Endodermal cell (in vitro differentiated cells): Measurements from ENCODE around the gene STK25. TPM values are rescaled to one million over a fixed set of nuclear protein-coding genes. Genes with fewer than 3 reads are reported as not detected.

Experiments used
- DNase-seq: peaks from one replicate; pipeline ENCODE4 v3.0.0-alpha.2; 2017
- H3K27ac ChIP-seq: 2 replicates; pipeline ENCODE4 v1.5.1; 2013; ENCODE audit warnings: mild to moderate bottlenecking, low read depth, low read length, moderate library complexity
- H3K27me3 ChIP-seq: 2 replicates; pipeline ENCODE4 v1.6.1; 2013; ENCODE audit warnings: mild to moderate bottlenecking, low read length, moderate library complexity; ENCODE audit not compliant: insufficient read depth, control insufficient read depth, poor library complexity, severe bottlenecking
- H3K36me3 ChIP-seq: 2 replicates; pipeline ENCODE4 v1.7.0; 2013; ENCODE audit warnings: mild to moderate bottlenecking, low read length, moderate library complexity; ENCODE audit not compliant: control insufficient read depth, insufficient read depth
- H3K4me1 ChIP-seq: one replicate; pipeline ENCODE4 v1.7.0; 2013; ENCODE audit warnings: low read length; ENCODE audit not compliant: control insufficient read depth, insufficient read depth
- H3K4me3 ChIP-seq: 2 replicates; pipeline ENCODE4 v1.5.1; 2013; ENCODE audit warnings: mild to moderate bottlenecking, low read length, moderate library complexity
- H3K9ac ChIP-seq: 2 replicates; pipeline ENCODE4 v1.6.1; 2013; ENCODE audit warnings: mild to moderate bottlenecking, low read length, moderate library complexity; ENCODE audit not compliant: poor library complexity, severe bottlenecking; ENCODE audit errors: extremely low read depth
- H3K9me3 ChIP-seq: 2 replicates; pipeline ENCODE4 v1.6.1; 2013; ENCODE audit warnings: mild to moderate bottlenecking, low read length, moderate library complexity; ENCODE audit not compliant: control insufficient read depth
- H3K27ac Mint-ChIP-seq: 2 replicates; pipeline ENCODE4 v1.8.0; 2020; ENCODE audit warnings: mixed read lengths
- H3K27me3 Mint-ChIP-seq: 2 replicates; pipeline ENCODE4 v1.8.0; 2021; ENCODE audit warnings: mild to moderate bottlenecking, mixed read lengths; ENCODE audit not compliant: insufficient read depth
- H3K36me3 Mint-ChIP-seq: 2 replicates; pipeline ENCODE4 v1.8.0; 2020; ENCODE audit warnings: low read depth, mixed read lengths
- H3K4me1 Mint-ChIP-seq: 2 replicates; pipeline ENCODE4 v1.8.0; 2020; ENCODE audit warnings: mixed read lengths
- H3K4me3 Mint-ChIP-seq: 2 replicates; pipeline ENCODE4 v1.8.0; 2020; ENCODE audit warnings: mild to moderate bottlenecking, moderate library complexity, mixed read lengths
- H3K9me3 Mint-ChIP-seq: 2 replicates; pipeline ENCODE4 v1.8.0; 2020; ENCODE audit warnings: mild to moderate bottlenecking, mixed read lengths
- CTCF ChIP-seq: fragments of 200-600 bp; sonication (generic); conservative IDR thresholded peaks from 2 replicates; pipeline ENCODE4 v1.5.0; 2021; ENCODE audit warnings: antibody characterized with exemption, mild to moderate bottlenecking
- WGBS, 2 experiments: methylation state at CpG; one replicate each; pipeline versions ENCODE4 v1.1.5 to v1.1.7; 2013; ENCODE audit warnings: missing lambda C conversion rate in 2 of 2, mixed read lengths in 1 of 2; ENCODE audit not compliant: insufficient coverage in 1 of 2, insufficient read length in 1 of 2; 5-methylcytosine and 5-hydroxymethylcytosine counted together
- total RNA-seq, 2 donors: library from RNA; stranded (reverse); fragmentation: NEBNext Ultra II Directional in 1 of 2; extraction: Animal tissue kit (Norgen Biotek cat#: 25700) in 1 of 2; gene quantifications; 2 replicates in 1 of 2; 3 replicates in 1 of 2; pipeline ENCODE4 v1.2.1, GENCODE V29; 2021

The STK25 gene
- total RNA-seq, 2 donors from 2014 or later, result 226 to 252 TPM

GRCh38 chr2:241514986-241515737 lies 6.8 kb upstream of the STK25 start:
- Mint-ChIP-seq H3K36me3 (peaks cover 2% of the 10 kb centered on the region), H3K9me3 (peaks cover 6% of the 10 kb centered on the region), H3K4me1 (no peaks in the 10 kb centered on the region), H3K27me3 (peaks cover 3% of the 10 kb centered on the region), H3K4me3 (no peak overlapping the region), H3K27ac (no peak overlapping the region)
- Histone ChIP-seq H3K27me3 (no peaks in the 10 kb centered on the region), H3K4me3 (no peak overlapping the region), H3K36me3 (no peaks in the 10 kb centered on the region), H3K9ac (no peak overlapping the region), H3K4me1 (no peaks in the 10 kb centered on the region), H3K27ac (no peak overlapping the region), H3K9me3 (peaks cover 7% of the 10 kb centered on the region)
- 85 to 91% methylated on average over 5 to 10 of the region's 10 CpGs for WGBS, 2 experiments
- no peak for DNase-seq
- TF ChIP-seq CTCF, result no peak

GRCh38 chr2:241514553-241514952 lies 6.2 kb upstream of the STK25 start:
- H3K9me3 Mint-ChIP-seq, result peaks cover 6% of the 10 kb centered on the region
- no peak overlapping the region for H3K27ac Mint-ChIP-seq
- H3K9me3 ChIP-seq, result peaks cover 7% of the 10 kb centered on the region
- no peak overlapping the region for H3K4me3 ChIP-seq
- no peaks in the 10 kb centered on the region for H3K4me1 Mint-ChIP-seq
- peaks cover 2% of the 10 kb centered on the region for H3K36me3 Mint-ChIP-seq
- H3K36me3 ChIP-seq, result no peaks in the 10 kb centered on the region
- no peak overlapping the region for H3K27ac ChIP-seq
- no peak overlapping the region for H3K4me3 Mint-ChIP-seq
- no peak for TF ChIP-seq CTCF
- H3K9ac ChIP-seq, result no peak overlapping the region
- H3K27me3 ChIP-seq, result no peaks in the 10 kb centered on the region
- peaks cover 8% of the 10 kb centered on the region for H3K27me3 Mint-ChIP-seq
- 88 to 95% methylated on average over 2 to 5 of the region's 5 CpGs for WGBS, 2 experiments
- no peak for DNase-seq
- no peaks in the 10 kb centered on the region for H3K4me1 ChIP-seq

- H3K4me1 Mint-ChIP-seq, result peaks cover 9% of the 10 kb centered on the region
- H3K4me1 ChIP-seq, result no peaks in the 10 kb centered on the region
- H3K4me3 ChIP-seq, result no peak overlapping the region
- H3K9me3 Mint-ChIP-seq, result no peaks in the 10 kb centered on the region
- H3K4me3 Mint-ChIP-seq, result no peak overlapping the region
- H3K36me3 Mint-ChIP-seq, result peaks cover 2% of the 10 kb centered on the region
- TF ChIP-seq CTCF, result no peak
- 80 to 96% methylated on average over 3 to 6 of the region's 6 CpGs for whole genome bisulfite sequencing, 2 experiments
- peaks cover 11% of the 10 kb centered on the region for H3K27me3 Mint-ChIP-seq
- H3K27ac ChIP-seq, result no peak overlapping the region
- H3K27ac Mint-ChIP-seq, result no peak overlapping the region
- no peaks in the 10 kb centered on the region for H3K9me3 ChIP-seq
- H3K27me3 ChIP-seq, result no peaks in the 10 kb centered on the region
- DNase-seq, result no peak
- H3K36me3 ChIP-seq, result no peaks in the 10 kb centered on the region
- H3K9ac ChIP-seq, result no peak overlapping the region
Observed at GRCh38 chr2:241511091-241511741, 2.8 kb upstream of the STK25 start.
